A673 (cell line): ENCODE measurements around the gene CTNNBL1. TPM values are rescaled to one million over a fixed set of nuclear protein-coding genes. Genes with fewer than 3 reads are reported as not detected.

Experiments used
- BruUV-seq: library from RNA; stranded (reverse); fragments of 400-500 nt; replicated peaks from 2 replicates; lab custom pipeline; 2021; lab: Mats Ljungman, UMichigan
- CTCF ChIA-PET: fragments of 300-600 bp; sonication (Branson Sonifier 250); formaldehyde crosslinking; loops from one replicate; lab custom pipeline; 2022; ENCODE audit warnings: antibody characterized with exemption; lab: Charles Lee
- POLR2A ChIA-PET: fragments of 300-600 bp; sonication (Branson Sonifier 250); formaldehyde crosslinking; loops from one replicate; lab custom pipeline; 2022; ENCODE audit warnings: antibody characterized with exemption; ENCODE audit not compliant: low non-redundant PET; lab: Charles Lee
- DNase-seq: peaks from one replicate; pipeline ENCODE4 v3.0.0-alpha.2; 2015; ENCODE audit warnings: low spot score
- H3K27ac ChIP-seq: fragments of 200-600 bp; sonication (generic); 2 replicates; pipeline ENCODE4 v1.5.1; 2016; ENCODE audit warnings: mixed run types, low read depth, mild to moderate bottlenecking, mixed read lengths, antibody characterized with exemption, low read length; ENCODE audit not compliant: poor library complexity, severe bottlenecking
- H3K27me3 ChIP-seq: fragments of 200-600 bp; sonication (generic); replicated peaks from 2 replicates; pipeline ENCODE4 v1.6.1; 2017; ENCODE audit warnings: mixed run types, low read depth, mild to moderate bottlenecking, mixed read lengths, antibody characterized with exemption, low read length; ENCODE audit not compliant: insufficient read depth, poor library complexity
- H3K36me3 ChIP-seq: fragments of 200-600 bp; sonication (generic); 2 replicates; pipeline ENCODE4 v1.6.1; 2016; ENCODE audit warnings: mixed run types, mild to moderate bottlenecking, mixed read lengths, antibody characterized with exemption, low read length; ENCODE audit not compliant: insufficient read depth, poor library complexity, severe bottlenecking
- H3K4me1 ChIP-seq: fragments of 200-600 bp; sonication (generic); 2 replicates; pipeline ENCODE4 v1.6.1; 2017; ENCODE audit warnings: mixed run types, mild to moderate bottlenecking, mixed read lengths, antibody characterized with exemption, low read length; ENCODE audit not compliant: insufficient read depth, poor library complexity, severe bottlenecking
- H3K4me3 ChIP-seq: fragments of 200-600 bp; sonication (generic); 2 replicates; pipeline ENCODE4 v1.5.1; 2016; ENCODE audit warnings: low read depth, mixed run types, mild to moderate bottlenecking, mixed read lengths, low read length; ENCODE audit not compliant: poor library complexity, severe bottlenecking
- H3K9me3 ChIP-seq: fragments of 200-600 bp; sonication (generic); 2 replicates; pipeline ENCODE4 v1.6.1; 2016; ENCODE audit warnings: mixed run types, low read depth, mild to moderate bottlenecking, mixed read lengths, antibody characterized with exemption, low read length; ENCODE audit not compliant: poor library complexity, severe bottlenecking
- CTCF ChIP-seq: fragments of 300-800, 200-600 bp; sonication (generic); conservative IDR thresholded peaks from 2 replicates; pipeline ENCODE4 v1.5.1; 2017; ENCODE audit warnings: low read depth, mild to moderate bottlenecking, antibody characterized with exemption, low read length, moderate library complexity, mixed read lengths
- EZH2 ChIP-seq: fragments of 200-600 bp; sonication (generic); IDR thresholded peaks from 2 replicates; pipeline ENCODE4 v1.6.1; 2017; ENCODE audit warnings: borderline replicate concordance, low read depth, mild to moderate bottlenecking, mixed read lengths, antibody characterized with exemption, low read length; ENCODE audit not compliant: poor library complexity, severe bottlenecking
- intact Hi-C: fragments of 100-400 bp; cut with micrococcal nuclease; formaldehyde crosslinking; loops from one replicate; pipeline ENCODE4 v1.10.0; 2022; ENCODE audit not compliant: unreplicated experiment
- total RNA-seq: library from RNA; stranded (reverse); gene quantifications from 2 replicates; pipeline ENCODE4 v1.2.3, GENCODE V29; 2021

The CTNNBL1 gene
- total RNA-seq, 1 experiment from 2014 or later, result 88.5 TPM

DNA sequence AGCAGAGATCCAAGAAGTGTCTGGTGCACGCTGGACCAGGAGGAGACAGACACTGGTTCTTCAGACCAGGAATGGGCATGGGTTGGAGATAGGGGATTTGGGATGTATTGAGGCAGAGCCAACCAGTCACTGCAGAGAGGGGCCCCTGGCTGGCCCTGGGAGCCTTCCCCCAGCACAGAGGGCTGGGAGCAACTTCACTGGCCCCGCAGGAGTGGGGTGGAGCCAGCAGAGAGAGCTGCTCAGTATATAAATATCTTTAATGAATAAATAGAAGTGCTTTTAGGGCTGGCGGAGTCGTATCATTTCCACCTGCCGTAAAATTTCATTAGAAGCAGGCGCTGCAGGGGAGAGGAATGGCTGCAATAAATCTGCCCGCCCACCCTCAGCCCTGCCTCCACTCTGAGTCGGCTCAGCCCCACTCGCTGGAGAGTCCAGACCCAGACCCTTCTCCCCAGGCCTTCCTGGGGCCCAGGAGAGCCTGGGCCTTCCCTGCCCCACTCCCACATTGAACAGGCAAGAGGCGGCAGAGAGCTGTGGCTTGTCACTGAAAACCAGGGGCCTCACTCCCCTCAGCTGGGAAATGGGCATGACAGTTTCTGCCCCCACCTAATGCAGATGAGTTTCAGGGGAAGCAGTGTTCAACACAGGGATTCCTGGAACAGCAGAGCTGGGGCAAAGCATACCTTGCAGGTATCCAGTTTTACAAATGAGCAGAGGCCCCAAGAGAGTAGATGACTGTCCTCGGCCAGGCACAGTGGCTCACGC, 185.2 kb downstream of the CTNNBL1 start:
- no peaks in the 10 kb centered on the region for H3K9me3 ChIP-seq
- ChIA-PET CTCF (no interaction called here), POLR2A (no interaction called here)
- no peaks in the 10 kb centered on the region for H3K27me3 ChIP-seq
- intact Hi-C loops, result no loop called here
- TF ChIP-seq CTCF (no peak), EZH2 (no peak)
- peaks cover 19% of the 10 kb centered on the region for H3K4me1 ChIP-seq
- no TSS peak for BruUV-seq
- H3K4me3 ChIP-seq, result no peak overlapping the region
- peak; percentile 55 for DNase-seq
- no peaks in the 10 kb centered on the region for H3K36me3 ChIP-seq
- H3K27ac ChIP-seq, result no peak overlapping the region

- ChIA-PET CTCF (interaction anchor here (0.6 kb wide), 1 partner anchor 113 kb away, joined by 5 read pairs; no protein-coding TSS in a partner anchor), POLR2A (no interaction called here)
- no peaks in the 10 kb centered on the region for H3K27me3 ChIP-seq
- intact Hi-C loops, result no loop called here
- no peak for TF ChIP-seq CTCF
- TF ChIP-seq EZH2, result no peak
- peaks cover 19% of the 10 kb centered on the region for H3K4me1 ChIP-seq
- no TSS peak for BruUV-seq
- no peaks in the 10 kb centered on the region for H3K36me3 ChIP-seq
- H3K9me3 ChIP-seq, result no peaks in the 10 kb centered on the region
- H3K27ac ChIP-seq, result no peak overlapping the region
- H3K4me3 ChIP-seq, result no peak overlapping the region
- no peak for DNase-seq
These were observed 186.0 kb downstream of the CTNNBL1 start for GRCh38 chr20:37879843-37880242.

GRCh38 chr20:37880726-37881591, 187.1 kb downstream of the CTNNBL1 start:
- peaks cover 19% of the 10 kb centered on the region for H3K4me1 ChIP-seq
- BruUV-seq, result no TSS peak
- H3K4me3 ChIP-seq, result no peak overlapping the region
- no peaks in the 10 kb centered on the region for H3K9me3 ChIP-seq
- TF ChIP-seq EZH2 (no peak), CTCF (no peak)
- no peaks in the 10 kb centered on the region for H3K27me3 ChIP-seq
- intact Hi-C loops, result no loop called here
- DNase-seq, result peak; percentile 65
- no peak overlapping the region for H3K27ac ChIP-seq
- CTCF ChIA-PET, result no interaction called here
- no peaks in the 10 kb centered on the region for H3K36me3 ChIP-seq
- POLR2A ChIA-PET, result no interaction called here
